GM18520 (cell line): ENCODE results near the gene BAG3.
"Not testable (repeated sequence)": the region's sequence is repeated elsewhere in the genome, so short reads cannot be mapped to it uniquely, and the experiment has no call there.

Experiments used
- ATAC-seq: cut with Tn5 transposase; IDR thresholded peaks from one replicate; pipeline ENCODE4 v1.9.1; 2021; ENCODE audit not compliant: unreplicated experiment

Gene BAG3

DNA sequence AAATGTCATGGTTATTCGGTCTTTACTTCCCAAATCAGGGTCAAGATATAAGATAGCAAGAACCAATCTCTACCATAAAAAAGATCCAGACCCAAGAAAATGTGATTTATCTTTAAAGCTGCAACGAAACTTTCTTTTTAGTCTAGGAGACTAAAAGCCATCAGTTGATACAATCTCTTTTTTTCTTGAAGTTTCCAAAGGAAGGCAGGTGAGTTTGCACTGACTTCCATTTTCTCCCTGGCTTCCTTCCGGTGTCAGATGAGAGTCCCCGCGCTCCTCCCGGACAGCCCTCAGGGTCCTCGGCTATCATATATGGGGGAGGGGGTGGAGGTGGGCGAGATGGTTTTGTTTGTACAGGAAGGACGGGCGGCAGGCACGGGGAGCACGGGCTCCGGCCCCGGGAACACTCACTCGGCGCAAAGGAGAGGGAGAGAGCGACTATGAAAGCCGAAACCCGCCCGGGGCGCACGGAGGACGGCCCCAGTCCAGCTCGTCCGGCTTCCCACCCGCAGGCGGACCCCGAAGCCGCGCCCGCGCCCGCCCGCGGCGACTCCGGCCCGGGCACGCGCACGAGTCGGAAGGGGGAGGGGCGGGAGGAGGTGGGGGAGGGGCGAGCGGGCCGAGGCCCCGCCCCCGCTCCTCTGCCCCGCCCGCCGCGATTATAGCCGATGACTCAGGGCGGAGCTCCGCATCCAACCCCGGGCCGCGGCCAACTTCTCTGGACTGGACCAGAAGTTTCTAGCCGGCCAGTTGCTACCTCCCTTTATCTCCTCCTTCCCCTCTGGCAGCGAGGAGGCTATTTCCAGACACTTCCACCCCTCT lies at the start of gene BAG3:
BAG3 (plus strand) TSS at position 689 of the 822 bp plus-strand sequence. CDS start 296 bp downstream, outside the sequence.
- ATAC-seq, result peak; percentile 45

DNA sequence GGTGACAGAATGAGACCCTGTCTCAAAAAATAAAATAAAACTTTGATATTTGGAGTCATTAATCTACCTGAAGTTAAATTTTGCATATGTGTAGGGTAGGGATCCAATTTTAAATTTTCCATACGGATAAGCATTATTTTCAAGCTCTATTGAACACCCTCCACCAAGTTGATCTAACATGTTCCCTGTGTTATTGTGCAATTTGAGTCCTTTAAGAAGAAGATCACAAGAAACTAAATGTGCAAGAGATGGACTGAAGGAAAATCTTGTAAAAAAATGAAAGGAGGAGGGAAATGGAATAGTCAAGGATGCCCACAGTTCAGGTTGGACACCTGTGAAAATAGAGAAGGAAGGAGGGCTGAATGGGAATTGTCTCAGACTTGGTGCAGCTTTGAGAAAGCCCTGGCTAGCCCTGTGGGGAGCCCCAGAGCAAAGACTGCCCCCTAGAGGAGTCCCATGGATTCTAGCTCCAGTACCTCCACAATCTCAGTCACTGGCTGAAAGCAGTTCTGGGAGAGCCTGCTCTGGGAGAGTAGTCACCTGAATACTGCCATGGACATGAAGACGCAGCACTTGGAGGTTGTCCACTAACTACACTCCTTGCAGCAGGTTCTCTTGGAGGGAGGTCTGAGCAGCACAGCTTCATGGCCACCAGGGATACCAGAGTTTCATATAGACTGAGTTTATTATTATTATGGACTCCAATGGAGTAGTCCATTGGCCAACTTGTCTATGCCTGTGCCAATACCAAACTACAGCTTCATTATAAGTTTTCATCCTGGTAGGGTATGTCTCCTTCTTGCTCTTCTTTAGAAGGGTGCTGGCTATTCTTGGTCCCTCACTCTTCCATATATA lies 48.7 kb upstream of the BAG3 start:
- no peak for ATAC-seq

DNA sequence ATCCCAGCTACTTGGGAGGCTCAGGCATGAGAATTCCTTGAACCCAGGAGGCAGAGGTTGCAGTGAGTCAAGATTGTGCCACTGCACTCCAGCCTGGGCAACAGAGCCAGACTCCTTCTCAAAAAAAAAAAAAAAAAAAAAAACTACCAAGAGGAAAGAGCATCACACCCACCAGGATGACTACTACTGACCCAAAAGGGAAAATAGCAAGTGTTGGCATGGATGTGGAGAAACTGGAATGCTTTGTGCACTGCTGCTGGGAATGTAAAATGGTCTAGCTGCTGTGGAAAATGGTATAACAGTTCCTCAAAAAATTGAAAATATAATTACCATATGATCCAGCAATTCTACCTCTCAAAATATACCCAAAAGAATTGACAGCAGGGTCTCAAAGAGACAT lies 46.7 kb upstream of the BAG3 start:
- ATAC-seq, result no peak

DNA sequence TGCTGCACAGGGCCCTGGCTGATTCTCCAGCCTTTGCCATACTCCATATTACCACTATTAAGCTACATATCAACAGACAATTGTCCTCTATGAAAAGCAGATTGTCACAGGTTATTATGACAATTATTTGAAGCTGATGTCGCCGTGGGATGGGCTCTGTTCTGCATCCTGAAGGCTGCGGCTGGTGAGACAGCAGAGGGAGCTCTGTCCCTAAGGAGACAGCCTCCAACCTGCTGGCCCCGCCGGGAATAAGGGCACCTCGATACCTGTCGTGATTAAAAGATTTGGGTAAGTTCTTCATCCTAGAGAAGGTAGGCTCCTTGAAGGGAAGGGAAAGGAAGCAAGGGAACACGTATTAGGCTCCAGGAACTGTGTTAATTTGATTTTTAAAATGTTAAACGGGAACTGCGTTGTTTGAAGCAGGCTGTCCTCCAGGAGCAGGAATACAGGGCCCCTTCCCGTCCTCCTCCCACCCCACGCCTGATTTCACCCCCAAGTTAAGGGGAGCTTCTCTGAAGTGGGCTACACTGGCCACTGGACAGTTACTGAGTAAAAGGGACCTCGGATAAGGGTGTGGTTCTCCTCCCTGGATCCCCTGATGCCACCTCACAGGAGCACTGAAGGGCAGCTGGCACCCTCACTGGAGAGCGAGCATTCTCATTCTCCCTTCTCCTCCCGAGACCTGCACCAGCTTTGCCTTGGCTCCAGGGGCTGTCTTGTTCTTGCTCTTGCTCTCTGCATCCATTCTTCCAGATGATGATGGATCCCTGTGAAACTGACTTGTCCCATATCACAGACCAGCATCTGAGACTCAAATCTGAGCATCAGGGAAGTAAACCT lies 42.6 kb upstream of the BAG3 start:
- no peak for ATAC-seq

DNA sequence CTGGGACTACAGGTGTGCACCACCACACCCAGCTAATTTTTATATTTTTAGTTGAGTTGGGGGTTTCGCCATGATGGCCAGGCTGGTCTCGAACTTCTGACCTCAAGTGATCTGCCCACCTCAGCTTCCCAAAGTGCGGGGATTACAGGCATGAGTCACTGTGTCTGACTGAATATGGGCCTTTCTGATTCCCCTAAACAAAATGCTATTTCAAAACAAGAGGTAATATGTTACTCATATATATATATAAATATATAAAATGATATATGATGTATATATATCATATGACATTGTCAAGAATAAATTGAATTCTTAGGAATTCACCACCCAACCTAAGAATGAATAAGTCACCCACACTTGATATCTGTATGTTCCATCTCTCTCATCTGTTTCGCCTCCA lies 41.7 kb upstream of the BAG3 start:
- no peak for ATAC-seq

DNA sequence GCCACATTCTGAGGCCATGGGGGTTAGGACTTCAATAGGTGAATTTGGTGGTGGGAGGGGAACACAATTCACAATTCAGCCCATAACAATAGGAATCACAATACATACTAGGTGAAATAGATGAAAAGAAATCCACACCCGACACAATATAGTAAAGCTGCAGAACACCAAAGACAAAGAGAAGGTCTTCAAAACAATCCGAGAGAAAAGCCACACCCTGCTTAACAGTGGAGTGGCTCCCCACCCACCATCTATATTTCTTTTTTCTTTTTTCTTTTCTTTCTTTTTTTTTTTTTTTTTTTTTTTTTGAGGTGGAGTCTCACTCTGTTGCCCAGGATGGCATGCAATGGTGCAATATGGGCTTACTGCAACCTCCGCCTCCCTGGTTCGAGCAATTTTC lies 39.7 kb upstream of the BAG3 start:
- ATAC-seq, result no peak

DNA sequence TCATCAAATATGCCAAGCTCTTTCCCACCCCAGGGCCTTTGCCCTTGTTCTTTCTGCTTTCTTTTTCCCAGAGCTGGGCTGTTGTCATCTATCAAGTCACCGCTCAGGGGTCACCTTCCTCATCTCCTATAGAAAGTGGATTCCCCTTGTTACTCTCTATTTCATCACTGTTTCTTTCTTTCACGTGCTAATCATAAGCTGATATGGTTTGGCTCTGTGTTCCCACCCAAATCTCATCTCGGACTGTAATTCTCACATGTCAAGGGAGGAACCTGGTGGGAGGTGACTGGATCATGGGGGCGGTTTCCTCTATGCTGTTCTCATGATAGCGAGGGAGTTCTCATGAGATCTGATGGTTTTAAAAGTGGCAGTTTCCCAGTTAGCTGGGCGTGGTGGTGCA lies 37.4 kb upstream of the BAG3 start:
- no peak for ATAC-seq

DNA sequence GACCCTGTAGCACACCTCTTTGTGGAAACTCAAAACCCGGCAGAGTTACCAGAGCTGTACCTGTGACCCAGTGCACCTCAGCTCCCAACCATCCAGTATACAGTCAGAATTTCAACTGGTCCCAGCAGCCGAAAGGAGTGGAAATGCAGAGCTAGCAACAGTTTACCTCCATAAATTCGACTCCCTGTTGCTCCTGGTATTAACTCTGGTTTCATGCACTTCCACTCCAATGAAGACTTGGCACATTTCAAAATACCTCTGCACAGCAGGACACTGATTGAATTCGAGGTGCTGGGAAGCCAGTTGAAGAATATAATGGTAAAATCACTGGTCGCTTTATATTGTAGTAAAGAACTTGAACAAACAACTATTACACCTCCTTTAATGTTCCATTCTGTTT lies 36.5 kb upstream of the BAG3 start:
- ATAC-seq, result no peak

DNA sequence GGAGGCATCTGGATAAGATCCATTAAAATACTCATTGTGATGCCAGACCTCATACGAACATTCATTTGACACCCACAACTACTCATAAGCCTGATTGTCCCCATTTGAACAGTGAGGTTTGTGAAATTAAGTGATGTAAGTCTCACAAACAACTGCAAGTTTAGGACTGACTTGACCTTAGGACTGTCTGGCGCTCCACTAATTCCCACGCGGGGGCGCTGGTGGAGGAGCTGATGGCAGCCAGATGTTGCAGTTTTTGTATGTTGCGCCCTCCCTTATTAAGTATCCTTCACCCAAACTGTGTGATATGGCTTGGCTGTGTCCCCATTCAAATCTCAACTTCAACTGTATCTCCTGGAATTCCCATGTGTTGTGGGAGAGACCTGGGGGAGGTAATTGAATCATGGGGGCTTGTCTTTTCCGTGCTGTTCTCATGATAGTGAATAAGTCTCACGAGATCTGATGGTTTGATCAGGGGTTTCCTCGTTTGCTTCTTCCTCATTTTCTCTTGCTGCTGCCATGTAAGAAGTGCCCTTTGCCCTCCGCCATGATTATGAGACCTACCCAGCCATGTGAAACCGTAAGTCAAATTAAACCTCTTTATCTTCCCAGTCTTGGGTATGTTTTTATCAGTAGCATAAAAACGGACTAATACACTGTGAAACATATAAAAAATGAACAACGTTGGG lies 34.2 kb upstream of the BAG3 start:
- ATAC-seq, result no peak

DNA sequence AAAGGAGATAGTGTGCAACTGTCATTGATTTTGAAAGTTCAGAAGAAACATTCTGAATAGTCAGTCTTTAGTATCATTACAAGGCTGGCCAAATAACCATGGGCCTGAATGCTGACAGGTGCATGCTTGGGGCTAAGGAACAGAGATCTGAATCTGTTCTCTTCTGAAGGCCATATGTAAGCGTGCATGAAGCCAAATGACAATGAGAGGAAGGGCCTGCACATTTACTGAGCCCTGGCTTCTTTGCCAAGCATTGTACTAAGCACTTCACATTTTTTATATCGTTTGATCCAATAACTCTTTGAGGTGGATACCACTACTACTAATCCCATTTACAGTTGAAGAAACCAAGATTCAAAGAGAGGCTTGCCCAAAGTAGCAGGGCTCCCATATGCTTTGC lies 32.0 kb upstream of the BAG3 start:
- no peak for ATAC-seq

DNA sequence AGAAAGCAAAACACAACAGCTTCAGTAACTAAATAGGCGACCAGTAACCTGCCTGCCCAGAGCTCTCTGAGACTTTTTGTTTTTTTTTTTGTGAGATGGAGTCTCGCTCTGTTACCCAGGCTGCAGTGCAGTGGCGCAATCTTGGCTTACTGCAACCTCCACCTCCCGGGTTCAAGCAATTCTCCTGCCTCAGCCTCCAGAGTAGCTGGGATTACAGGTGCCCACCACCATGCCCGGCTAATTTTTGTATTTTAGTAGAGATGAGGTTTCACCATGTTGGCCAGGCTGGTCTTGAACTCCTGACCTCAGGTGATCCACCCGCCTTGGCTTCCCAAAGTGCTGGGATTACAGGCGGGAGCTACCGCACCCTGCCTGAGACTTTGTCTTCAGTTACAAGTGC lies 31.4 kb upstream of the BAG3 start:
- ATAC-seq, result not testable (repeated sequence)

DNA sequence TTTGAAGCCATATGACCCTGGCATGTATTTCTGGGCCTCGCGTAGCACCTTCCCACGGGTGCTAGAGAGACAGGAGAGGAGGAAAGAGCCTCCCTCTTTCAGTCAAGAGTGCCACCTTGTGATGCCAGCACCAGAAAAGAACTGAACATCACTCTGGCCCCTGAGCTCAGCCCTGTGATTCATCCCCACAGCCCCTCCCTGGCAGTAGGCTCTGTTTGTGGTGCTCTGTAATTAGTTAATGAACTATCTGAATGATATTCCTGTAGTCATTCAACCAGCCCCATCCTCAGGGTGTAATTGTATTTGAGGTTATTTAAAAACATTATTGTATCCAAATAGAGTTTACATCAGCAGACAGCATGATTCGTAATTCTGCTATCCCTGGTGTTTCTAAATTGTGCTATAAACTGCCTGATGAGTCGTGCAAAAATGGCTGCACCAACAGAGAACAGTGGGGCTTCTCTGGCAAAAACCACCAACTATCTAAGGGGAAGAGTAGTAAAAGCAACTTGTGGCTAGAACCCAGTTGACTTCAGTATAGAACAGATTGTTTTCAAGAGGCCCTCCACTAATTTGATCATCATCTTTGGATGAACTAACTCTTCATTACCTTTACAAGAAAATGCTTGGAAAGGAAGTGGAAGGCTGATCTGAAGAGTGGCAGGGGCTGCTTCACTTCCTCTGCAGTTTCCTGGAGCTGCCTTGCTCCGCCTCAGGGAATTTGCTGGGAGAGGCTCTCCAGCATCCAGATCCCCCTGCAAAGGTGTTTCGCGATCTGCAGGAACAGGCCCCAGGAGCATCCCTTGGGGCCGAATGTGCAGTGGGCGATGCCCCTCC lies 30.7 kb upstream of the BAG3 start:
- no peak for ATAC-seq

DNA sequence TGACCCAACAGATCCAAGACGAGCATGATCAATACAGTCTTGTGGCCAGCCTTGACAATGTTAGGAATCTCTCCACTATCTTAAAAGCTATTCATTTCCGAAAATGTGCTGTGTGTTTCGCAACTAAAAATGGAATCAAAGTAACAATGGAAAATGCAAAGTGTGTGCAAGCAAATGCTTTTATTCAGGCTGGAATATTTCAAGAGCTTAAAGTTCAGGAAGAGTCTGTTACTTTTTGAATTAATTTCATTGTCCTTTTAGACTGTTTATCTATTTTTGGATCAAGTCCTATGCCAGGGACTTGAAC lies 30.1 kb upstream of the BAG3 start:
- ATAC-seq, result no peak

DNA sequence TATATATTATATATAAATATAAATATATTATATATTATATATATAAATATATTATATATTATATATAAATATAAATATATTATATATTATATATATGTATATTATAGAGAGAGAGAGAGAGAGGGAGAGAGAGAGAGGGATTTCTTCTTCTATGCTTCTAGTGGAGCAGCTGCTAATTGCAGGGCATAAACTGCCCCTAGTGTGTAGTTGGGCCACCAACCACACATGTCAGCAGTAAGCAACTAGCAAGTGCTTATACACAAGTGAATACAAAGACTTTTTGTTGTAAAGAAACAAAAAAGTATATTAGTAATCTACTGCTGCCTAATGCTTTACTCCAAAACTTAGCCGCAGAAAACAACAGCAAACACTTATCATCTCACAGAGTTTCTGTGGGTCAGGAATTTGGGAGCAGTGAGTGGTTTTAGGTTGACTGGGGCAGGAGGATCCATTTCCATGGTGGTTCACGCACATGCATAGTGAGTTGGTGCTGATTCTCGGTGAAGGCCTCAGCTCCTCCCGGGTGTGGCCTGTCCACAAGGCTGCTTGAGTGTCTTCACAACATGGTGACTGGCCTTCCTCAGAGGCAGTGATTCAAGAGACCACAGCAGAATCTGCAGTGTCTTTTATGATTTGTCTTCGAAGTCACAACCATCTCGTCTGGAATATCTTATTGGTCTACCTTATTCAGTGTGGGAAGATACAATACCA lies 25.5 kb upstream of the BAG3 start:
- ATAC-seq, result no peak

DNA sequence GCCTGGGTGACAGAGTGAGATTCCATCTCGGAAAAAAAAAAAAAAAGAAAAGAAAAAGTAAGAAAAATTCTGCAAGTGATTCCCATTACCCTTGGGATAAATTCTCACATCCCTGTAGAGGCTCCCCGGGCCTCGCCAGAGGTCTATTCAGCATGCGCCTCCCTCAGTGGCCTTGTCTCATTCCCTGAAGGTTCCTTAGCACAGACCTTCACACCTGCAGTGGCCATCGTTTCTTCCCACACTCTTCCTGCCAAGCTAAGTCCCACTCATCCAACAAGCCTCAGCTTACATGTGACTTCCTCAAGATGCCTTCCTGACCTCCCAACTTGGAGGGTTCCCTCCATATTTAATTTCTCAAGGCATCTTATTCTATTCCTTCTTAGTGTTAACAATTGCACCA lies 20.9 kb upstream of the BAG3 start:
- no peak for ATAC-seq

DNA sequence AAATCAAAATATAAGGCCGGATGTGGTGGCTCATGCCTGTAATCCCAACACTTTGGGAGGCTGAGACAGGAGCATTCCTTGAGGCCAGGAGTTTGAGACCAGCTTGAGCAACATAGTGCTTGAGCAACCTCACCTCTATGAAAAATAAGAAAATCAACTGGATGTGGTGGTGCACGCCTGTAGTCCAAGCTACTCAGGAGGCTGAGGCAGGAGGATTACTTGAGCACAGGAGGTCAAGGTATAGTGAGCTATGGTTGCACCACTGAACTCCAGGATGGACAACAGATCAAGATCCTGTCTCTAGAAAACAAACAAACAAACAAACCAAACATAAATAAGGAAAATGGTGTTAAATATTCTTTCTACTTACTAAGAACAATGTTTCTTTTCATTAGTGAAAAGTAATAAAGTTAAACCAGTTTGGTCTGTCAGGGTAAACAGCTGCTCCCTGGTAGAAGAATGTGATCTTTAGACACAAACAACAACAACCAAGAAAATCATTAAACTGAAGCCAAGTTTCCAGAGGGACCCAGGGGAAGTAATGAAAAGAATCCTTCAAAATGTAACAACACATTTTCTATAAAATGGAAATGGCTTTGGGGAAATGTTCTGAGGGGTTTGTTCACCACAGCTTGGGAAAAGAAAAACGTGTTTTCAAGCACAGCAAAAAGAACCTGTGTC lies 17.5 kb upstream of the BAG3 start:
- ATAC-seq, result no peak

DNA sequence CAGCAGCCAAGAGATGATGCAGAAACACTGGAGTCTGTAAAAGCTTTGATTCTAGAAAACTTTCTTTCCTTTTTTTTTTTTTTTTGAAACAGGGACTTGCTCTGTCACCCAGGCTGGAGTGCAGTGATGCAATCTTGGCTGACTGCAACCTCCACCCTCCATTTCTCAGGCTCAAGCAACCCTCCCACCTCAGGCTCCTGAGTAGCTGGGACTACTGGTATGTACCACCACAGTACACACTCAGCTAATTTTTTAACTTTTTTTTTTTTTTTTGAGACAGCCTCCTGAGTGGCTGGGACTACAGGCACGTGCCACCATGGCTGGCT lies 17.0 kb upstream of the BAG3 start:
- ATAC-seq, result no peak

DNA sequence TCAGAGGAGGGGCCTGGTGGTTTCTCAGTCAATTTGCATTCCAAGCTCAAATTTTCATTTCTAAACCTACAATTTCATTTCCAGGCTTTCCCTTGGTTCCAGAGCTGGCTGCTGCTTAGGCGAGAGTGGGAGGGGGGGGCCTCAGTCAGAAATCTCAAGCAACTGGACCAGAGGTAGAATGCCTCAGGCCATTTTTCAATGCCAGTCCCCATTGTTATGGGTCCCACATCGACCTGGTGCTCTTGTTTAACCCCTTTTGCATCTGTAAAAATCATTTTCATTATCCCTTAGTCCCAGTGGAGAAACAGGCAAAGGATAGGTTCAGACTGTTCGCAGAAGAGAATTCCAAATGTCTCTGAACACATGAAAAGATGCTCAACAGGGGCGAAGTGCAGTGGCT lies 13.5 kb upstream of the BAG3 start:
- no peak for ATAC-seq

DNA sequence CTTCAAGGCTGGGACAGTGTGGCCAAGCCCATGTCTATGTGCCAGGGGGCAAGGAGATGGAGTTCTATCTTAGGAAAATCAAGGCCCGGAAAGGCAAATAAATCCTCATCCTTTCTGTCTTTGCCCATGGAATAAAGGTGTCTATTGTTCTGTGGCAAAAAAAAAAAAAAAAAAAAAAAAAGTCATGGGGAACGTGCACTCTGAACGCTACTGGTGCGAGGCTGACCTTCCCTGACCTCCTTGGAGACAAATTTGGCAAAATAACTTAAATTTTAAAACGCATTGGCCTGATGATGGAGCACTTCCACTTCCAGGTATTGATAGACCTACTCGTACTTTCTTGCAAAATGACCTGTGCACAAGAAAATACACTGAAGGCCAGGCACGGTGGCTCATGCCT lies 12.2 kb upstream of the BAG3 start:
- ATAC-seq, result no peak
